ENCODE data around the gene CYP27B1. TPM values are rescaled to one million over a fixed set of nuclear protein-coding genes. Genes with fewer than 3 reads are reported as not detected.

The CYP27B1 gene
- total RNA-seq, 1 donor from 2014 or later = 5.2 TPM

- H3K4me3 ChIP-seq (ENCODE audit: low read depth, low read length) = no peak overlapping the region
- DNase-seq (ENCODE audit: low read depth) = no peak
- TF ChIP-seq CTCF (IDR thresholded peaks at IDR 0.05; ENCODE audit: insufficient read depth, low read length, poor library complexity, severe bottlenecking) = no peak
- no peaks in the 10 kb centered on the region for H3K36me3 ChIP-seq (ENCODE audit: control insufficient read depth, insufficient read depth, low read length)
- no peaks in the 10 kb centered on the region for H3K27me3 ChIP-seq (ENCODE audit: control insufficient read depth, insufficient read depth, low read length)
These were observed 30.1 kb upstream of the CYP27B1 start for GRCh38 chr12:57796996-57797395.

- Histone ChIP-seq H3K4me3 (ENCODE audit: low read depth, low read length) (no peak overlapping the region), H3K36me3 (ENCODE audit: control insufficient read depth, insufficient read depth, low read length) (no peaks in the 10 kb centered on the region), H3K27me3 (ENCODE audit: control insufficient read depth, insufficient read depth, low read length) (no peaks in the 10 kb centered on the region)
- no peak for DNase-seq (ENCODE audit: low read depth)
- TF ChIP-seq CTCF (IDR thresholded peaks at IDR 0.05; ENCODE audit: insufficient read depth, low read length, poor library complexity, severe bottlenecking) = no peak
These were observed 28.5 kb upstream of the CYP27B1 start for GRCh38 chr12:57795354-57795753.

DNA sequence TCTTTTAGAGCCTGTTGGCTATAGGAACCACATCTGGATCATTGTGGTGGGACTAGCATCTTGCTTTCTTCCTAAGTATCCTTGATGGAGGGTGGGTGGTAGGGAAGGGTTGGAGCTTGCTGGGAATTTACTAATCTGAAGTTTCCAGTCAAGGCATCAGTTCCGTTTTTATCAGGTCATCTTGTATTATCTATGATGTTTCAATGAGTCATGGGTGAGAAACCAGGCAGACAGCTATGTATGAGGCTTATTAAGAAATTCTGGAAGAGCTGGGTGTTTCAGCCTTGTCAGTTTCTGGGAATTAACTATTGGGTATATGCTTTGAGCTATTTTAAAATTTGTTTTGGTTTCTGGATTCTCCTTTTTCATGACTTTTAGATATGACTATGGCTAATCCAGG lies 27.0 kb upstream of the CYP27B1 start:
- H3K4me3 ChIP-seq (ENCODE audit: low read depth, low read length) = no peak overlapping the region

GRCh38 chr12:57783861-57784260 lies 17.0 kb upstream of the CYP27B1 start:
- Histone ChIP-seq H3K36me3 (ENCODE audit: control insufficient read depth, insufficient read depth, low read length) (peaks cover 2% of the 10 kb centered on the region), H3K27me3 (ENCODE audit: control insufficient read depth, insufficient read depth, low read length) (no peaks in the 10 kb centered on the region), H3K4me3 (ENCODE audit: low read depth, low read length) (no peak overlapping the region)
- DNase-seq (ENCODE audit: low read depth) = no peak
- TF ChIP-seq CTCF (IDR thresholded peaks at IDR 0.05; ENCODE audit: insufficient read depth, low read length, poor library complexity, severe bottlenecking) = no peak

More for the DNA sequence above, 27.0 kb upstream of the CYP27B1 start:
- Histone ChIP-seq H3K36me3 (ENCODE audit: control insufficient read depth, insufficient read depth, low read length) (no peaks in the 10 kb centered on the region), H3K27me3 (ENCODE audit: control insufficient read depth, insufficient read depth, low read length) (no peaks in the 10 kb centered on the region)
- TF ChIP-seq CTCF (IDR thresholded peaks at IDR 0.05; ENCODE audit: insufficient read depth, low read length, poor library complexity, severe bottlenecking) = no peak
- DNase-seq (ENCODE audit: low read depth) = no peak

DNA sequence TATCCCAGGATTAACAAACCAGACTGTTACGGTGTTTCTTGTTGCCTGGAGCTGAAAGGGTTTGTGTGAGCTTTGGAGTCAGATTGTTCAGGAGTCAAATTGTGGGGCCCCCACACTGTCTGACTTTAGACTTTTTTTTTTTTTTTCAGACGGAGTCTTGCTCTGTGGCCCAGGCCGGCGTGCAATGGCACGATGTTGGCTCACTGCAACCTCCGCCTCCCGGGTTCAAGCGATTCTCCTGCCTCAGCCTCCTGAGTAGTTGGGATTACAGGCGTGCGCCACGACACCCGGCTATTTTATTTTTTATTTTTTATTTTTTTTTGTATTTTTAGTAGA lies 16.6 kb upstream of the CYP27B1 start:
- DNase-seq (ENCODE audit: low read depth) = no peak
- Histone ChIP-seq H3K36me3 (ENCODE audit: control insufficient read depth, insufficient read depth, low read length) (peaks cover 2% of the 10 kb centered on the region), H3K27me3 (ENCODE audit: control insufficient read depth, insufficient read depth, low read length) (no peaks in the 10 kb centered on the region), H3K4me3 (ENCODE audit: low read depth, low read length) (peak overlapping the region; percentile 100)
- no peak for TF ChIP-seq CTCF (IDR thresholded peaks at IDR 0.05; ENCODE audit: insufficient read depth, low read length, poor library complexity, severe bottlenecking)

GRCh38 chr12:57782608-57783465 lies 16.0 kb upstream of the CYP27B1 start, which contains the start of gene TSFM:
TSFM (plus strand) TSS chr12:57782787; CDS start chr12:57782802, 15 bp downstream.
- peak; percentile 92 for TF ChIP-seq CTCF (IDR thresholded peaks at IDR 0.05; ENCODE audit: insufficient read depth, low read length, poor library complexity, severe bottlenecking)
- peaks cover 2% of the 10 kb centered on the region for H3K36me3 ChIP-seq (ENCODE audit: control insufficient read depth, insufficient read depth, low read length)
- no peaks in the 10 kb centered on the region for H3K27me3 ChIP-seq (ENCODE audit: control insufficient read depth, insufficient read depth, low read length)
- H3K4me3 ChIP-seq (ENCODE audit: low read depth, low read length) = peak within 1 kb of the TSS; percentile 100
- DNase-seq (ENCODE audit: low read depth) = peak; percentile 56

All from kidney epithelial cell (primary cell).